H4 (cell line): Measurements from ENCODE around the gene AMOTL1. TPM values are rescaled to one million over a fixed set of nuclear protein-coding genes. Genes with fewer than 3 reads are reported as not detected.
"Not testable (repeated sequence)": the region's sequence is repeated elsewhere in the genome, so short reads cannot be mapped to it uniquely, and the experiment has no call there.

Experiments used
- DNase-seq: peaks from one replicate; pipeline ENCODE4 v3.0.0-alpha.2; 2015; ENCODE audit warnings: low spot score
- total RNA-seq: library from RNA; depleted of rRNA; stranded (reverse); fragments of >200 nt; shearing (Covaris generic); gene quantifications from 2 replicates; pipeline ENCODE4 v1.2.3, GENCODE V29; 2014

The AMOTL1 gene
- total RNA-seq, 1 experiment from 2014 or later: 2.6 TPM

- DNase-seq: no peak
Measured at GRCh38 chr11:94791216-94791889, 23.2 kb downstream of the AMOTL1 start.

- not testable (repeated sequence) for DNase-seq
Measured at GRCh38 chr11:94791942-94792341, 23.8 kb downstream of the AMOTL1 start.

GRCh38 chr11:94792451-94792850, 24.3 kb downstream of the AMOTL1 start:
- DNase-seq: no peak

DNA sequence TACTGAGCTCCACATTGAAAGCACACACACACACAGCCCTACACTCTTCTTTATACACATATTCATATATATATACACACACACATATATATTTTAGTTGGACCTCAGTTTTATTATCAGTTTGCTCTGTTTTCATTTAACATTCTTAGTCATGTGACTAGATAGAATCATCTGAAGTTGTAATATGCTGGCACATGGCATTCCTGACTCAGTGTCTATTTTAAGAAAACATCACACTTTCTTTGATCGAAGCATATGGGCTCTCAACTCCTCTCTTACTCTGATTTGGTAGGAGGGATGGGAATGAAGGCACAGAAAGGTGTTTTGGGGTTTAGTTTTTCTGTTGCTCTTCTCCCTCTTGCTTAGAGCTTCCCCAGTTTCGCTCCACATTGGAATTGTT, 24.8 kb downstream of the AMOTL1 start:
- no peak for DNase-seq

- DNase-seq: no peak
Measured at GRCh38 chr11:94793822-94794221, 25.7 kb downstream of the AMOTL1 start.

GRCh38 chr11:94794287-94795168, 26.4 kb downstream of the AMOTL1 start:
- DNase-seq: peak; percentile 72

GRCh38 chr11:94795476-94796189, 27.5 kb downstream of the AMOTL1 start:
- DNase-seq: no peak

GRCh38 chr11:94796190-94796580, 28.0 kb downstream of the AMOTL1 start:
- no peak for DNase-seq

DNA sequence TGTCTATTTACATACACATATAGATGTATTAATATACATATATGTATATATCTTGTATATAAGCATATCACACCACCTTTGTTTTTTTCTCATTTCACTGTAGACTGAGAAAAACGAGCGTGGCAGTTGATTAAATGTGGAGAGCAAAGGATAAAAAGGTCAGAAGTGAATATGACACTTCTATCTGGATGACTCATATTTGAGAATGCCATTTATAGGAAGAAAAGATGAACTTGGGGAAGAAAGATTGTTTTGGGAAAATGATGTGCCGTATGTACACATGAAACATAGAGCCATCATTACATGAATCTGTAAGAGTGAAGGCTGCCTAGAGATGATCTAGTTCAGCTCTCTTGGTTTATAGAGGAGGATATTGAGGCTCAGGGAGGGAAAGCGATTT, 28.7 kb downstream of the AMOTL1 start:
- DNase-seq: no peak

- DNase-seq: no peak
Measured at GRCh38 chr11:94799726-94800125, 31.6 kb downstream of the AMOTL1 start.

DNA sequence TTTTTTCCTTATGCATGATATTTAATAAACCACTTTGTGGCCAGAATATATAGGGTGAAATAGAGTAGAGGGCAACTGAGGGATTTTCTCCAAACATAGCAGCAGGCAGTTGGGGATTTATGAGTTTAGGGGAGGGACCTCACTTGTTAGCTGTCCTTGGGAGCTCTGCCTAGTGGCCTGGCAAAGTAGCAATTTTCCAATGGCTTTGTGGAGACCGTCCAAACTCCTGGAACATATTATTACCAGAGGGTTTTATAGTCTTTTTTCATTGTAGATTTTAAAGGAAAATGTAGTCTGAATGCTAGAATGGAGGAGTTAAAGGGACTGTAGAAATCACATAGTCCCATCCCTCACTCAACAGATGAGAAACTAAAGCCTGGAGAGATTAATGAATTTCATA, 32.3 kb downstream of the AMOTL1 start:
- DNase-seq: no peak

- no peak for DNase-seq
Measured at GRCh38 chr11:94801866-94802460, 33.8 kb downstream of the AMOTL1 start.

DNA sequence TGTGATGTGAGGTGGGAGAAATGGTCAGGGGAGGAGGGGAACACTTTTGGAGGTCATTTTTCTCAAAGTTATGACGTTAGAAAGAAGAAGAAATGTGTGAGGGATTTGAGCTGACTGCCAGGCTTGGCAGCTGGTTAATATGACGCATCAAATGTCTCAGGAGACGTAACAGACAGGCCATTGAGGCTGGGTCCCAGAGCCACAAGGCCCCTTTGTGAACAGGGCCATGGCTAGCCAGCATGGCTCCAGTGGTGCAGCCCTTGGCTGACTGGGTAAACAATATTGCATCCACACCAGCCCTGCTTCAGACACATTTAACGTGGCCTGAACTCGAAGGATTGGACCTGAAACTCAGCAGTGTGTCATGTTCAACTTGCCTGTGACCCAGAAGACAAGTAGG, 34.3 kb downstream of the AMOTL1 start:
- no peak for DNase-seq

- DNase-seq: no peak
Measured at GRCh38 chr11:94803491-94803890, 35.3 kb downstream of the AMOTL1 start.

DNA sequence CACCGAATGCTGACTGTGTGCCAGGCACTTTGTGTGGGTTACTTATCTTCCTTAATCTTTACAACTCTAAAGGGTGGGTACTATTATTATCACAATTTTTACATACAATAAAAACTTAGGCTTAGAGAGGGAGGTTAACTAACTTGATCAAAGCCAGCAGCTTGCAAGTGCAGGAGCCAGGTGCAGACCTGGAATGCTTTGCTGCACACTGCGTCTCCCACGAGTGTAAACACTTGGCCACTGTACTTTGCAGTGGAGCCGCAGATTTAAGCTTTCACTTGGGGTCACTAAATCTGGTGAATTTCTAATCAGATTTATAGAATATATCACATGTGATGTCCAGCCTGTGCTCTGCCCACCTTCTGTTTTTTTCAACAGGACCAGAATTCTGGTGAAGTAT, 36.7 kb downstream of the AMOTL1 start:
- no peak for DNase-seq

DNA sequence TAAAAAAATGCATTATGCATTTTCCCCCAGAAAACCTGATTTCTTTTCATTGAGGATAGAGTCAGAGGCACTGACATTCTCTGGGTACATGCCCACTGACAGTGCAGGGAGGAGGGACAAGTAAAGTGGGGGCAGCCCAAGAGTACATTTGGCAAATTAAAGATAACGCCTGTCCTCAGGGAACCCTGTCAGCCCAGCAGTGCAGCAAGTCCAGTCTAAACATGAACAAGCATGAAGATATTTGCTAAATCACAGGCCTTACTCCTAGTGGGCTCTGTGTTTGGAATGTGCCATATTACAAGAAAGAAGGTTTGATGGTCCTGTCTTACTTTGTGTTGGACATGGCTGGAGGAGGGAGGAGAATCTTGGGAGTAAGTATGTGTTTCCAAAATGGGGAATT, 37.9 kb downstream of the AMOTL1 start:
- no peak for DNase-seq

DNA sequence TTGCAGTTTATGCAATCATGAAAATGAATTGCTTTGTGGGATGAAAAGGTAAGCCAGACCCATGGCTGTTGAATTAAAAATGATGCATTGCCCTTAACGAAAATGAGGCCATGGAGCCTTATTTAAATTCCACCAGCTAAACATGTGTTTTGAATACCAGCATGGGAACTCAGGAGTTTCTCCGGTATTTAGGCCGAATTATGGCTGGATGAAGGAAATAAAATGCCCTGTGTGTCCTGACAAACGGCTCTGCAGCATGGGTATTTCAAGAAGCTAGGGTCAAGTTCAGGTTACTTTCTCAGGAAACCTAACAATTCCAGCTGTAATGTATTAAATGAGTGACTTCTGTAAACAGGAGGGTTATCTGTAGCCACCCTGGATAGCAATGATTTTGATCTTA, 38.3 kb downstream of the AMOTL1 start:
- DNase-seq: no peak

DNA sequence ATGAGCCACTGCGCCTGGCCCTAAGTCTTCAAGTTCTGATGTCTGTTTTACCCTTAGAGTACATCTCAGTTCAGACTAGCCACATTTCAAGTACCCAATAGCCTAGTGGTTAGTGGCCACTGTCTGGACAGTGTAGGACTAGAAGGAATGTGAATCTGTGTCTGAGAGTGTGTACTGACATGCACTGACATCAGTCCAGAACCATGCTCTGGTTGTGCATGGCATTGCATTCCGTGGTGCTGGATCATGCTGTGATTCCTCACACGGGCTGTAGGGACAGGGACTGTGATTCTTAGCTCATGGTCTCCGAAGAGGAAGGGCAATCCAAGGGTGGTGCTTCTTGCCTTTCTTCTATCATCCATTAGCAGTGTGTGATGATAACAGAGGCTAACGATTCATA, 41.1 kb downstream of the AMOTL1 start:
- no peak for DNase-seq

DNA sequence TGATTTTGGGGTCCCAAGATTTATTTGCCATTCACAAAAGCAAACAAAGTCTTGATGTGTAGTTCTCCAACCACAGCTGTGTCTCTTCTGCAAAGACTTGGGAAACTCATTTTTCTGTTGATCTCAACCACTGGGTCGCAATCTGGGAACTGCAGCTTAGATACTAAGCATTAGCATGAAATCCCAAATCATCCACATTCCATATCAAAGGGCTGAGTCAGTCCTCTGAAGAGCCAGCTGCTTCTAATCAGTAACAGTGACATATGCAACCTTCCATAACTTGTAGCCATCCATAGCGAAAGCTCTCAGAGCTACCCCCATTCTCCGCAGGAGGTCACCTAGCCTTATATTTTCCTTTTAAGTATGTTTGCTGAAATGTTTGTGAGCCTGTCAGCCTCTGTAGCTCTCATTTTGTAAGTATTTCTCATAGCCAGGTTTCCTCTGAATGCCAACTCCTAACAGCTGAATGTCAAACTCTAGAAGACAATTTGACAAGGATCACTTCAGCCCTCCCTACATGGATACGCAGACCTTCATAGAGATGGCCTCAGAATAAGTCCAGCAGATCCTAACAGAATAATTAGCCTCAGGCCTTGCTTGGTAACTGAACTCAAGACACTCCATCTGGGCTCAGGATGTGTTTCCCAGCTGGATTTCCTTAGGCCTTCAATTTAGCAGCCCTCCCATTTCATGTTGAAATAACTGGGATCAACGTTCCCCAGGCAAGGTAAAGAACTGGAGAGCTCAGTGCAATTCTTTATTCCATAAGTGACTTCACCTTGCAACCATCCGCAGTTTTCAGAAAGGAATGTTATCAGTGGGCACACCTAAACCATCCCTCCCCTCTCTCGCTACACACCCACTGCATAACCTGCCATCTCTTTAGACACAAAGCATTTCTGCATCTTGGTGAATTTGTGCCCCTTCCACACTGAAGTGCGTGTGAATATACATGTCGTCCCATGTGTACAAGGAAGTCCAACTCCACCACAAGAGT, 44.9 kb downstream of the AMOTL1 start:
- DNase-seq: not testable (repeated sequence)

- no peak for DNase-seq
Measured at GRCh38 chr11:94814272-94814976, 46.3 kb downstream of the AMOTL1 start.
